ENCODE results near the gene PNCK.
"Not testable (repeated sequence)": the region's sequence is repeated elsewhere in the genome, so short reads cannot be mapped to it uniquely, and the experiment has no call there.

Gene PNCK

DNA sequence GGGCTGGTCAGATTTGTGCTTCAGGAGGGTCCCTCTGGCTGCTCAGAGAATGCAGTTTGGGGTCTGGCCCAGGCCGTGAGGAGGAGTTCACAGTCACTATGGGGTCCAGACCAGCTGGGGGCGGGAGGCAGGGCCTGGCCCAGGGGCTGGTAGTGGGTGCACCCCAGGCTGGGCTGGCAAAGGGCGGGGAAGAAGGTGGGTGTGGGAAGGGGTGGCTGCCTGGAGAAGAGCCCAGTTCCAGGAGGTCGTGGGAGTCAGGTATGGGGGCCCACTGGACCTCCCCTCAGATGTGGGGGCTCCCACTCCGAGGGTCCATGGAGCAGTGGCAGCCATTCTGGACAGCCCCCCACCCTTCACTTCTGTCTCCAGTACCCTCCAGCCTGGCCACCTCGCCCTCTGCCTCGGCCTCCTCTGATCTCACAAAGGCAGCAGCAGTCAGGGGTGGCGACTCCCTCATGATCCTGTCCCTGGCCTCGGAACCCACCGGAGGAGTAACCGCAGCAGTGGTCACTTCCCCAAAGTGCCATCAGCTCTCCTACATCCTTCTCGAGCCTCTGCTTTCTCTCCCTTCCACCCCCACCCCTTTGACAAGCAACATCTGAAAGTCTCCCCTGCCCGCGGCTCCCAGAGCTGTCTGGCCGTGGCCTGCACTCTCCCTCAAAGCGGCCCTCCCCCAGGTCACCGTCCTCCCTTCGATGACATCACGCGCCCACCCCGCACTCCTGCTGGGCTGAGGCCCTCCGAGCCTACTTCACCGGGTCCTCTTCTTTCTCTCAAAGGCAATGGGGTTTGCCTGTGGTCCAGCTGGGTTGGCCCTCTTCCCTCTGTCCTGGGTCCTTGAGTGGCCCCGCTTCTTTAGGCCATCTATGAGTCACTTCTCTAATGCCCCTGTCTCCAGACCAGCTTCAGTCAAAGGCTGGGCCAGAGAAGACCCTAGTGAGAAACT lies 12.4 kb upstream of the PNCK start:
- DNase-seq, result no peak

DNA sequence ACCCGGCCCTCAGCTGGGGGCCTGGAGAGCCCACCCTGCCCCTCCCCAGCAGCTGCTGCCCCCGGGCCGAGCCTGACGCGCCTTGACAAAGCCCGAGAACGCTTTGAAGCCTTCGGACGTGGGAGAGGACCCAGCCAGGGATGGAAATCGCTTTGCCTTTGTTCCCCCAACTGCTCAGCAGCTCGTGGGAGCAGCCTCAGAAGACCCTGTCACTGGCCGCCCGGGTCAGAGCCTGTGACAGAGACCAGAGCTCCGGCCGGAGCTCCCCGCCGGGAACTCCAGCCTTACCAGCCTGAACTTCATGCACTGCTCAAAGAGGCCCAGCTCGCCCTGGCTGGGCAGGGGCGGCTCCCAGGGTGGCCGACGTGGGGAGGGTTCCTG lies 11.5 kb upstream of the PNCK start:
- DNase-seq, result no peak

DNA sequence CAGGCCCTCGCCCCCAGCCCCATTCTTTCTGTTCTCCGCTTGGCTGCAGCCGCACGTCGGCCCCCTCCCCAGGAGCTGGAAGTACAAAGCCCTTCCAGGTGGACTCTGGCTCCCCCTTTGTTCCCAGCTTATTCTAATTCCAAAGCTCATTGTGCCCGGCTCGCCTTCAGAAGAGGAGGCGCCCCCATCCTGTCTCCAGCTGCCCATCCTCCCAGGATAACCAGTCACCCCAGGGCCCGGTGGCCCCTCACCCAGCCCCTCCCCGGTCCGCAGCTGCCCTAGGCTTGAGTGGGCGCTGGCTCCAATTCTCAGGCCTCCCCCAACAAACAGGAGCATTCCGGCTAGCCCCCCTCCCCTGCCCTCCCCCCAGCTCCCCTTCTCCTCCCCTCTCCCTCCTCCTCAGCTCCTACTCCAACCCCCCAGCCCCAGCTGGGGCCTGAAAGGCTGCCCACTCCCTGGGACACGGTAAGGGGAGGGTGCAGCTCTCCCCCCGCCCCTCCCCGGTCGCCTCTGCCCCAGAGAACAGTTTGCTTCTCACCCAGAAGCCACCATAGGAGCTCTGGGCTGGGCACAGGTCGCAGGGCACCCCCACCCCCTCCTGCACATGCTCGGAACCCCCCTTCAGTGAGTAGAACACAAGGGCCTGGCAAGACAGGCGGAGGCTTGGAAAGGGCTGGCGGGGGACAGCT lies 11.0 kb upstream of the PNCK start:
- no peak for DNase-seq

DNA sequence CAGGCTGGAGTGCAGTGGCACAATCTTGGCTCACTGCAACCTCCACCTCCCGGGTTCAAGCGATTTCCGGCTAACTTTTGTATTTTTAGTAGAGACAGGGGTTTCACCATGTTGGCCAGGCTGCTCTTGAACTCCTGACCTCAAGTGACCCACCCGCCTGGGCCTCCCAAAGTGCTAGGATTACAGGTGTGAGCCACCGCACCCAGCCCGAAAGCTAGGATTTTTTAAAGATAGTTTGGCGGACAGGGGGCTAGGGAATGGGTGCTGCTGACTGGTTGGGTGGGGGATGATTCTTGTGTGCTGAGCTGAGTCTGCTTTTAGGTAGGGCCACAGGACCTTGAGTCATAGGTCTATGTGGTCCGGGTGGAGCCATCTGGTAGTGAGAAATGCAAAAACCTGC lies 9.9 kb upstream of the PNCK start:
- not testable (repeated sequence) for DNase-seq

DNA sequence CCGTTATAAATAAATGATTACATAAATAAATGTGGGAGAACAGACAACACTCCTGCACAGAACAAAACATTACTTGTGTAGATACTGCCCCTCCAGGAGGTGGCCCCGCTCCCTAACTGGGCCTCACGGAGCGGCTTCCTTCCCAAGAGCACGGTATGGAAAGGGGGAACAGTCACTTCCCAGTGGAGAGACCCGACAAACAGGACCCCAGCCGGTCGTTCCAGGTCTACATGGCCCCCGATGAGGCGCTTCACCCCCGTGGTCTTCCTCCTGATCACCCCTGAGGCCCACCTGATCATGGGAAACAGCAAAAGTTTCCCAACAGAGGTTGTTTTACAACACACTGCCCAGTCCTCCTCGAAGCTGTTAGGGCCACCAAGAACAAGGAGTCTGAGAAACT lies 7.6 kb upstream of the PNCK start:
- no peak for DNase-seq

DNA sequence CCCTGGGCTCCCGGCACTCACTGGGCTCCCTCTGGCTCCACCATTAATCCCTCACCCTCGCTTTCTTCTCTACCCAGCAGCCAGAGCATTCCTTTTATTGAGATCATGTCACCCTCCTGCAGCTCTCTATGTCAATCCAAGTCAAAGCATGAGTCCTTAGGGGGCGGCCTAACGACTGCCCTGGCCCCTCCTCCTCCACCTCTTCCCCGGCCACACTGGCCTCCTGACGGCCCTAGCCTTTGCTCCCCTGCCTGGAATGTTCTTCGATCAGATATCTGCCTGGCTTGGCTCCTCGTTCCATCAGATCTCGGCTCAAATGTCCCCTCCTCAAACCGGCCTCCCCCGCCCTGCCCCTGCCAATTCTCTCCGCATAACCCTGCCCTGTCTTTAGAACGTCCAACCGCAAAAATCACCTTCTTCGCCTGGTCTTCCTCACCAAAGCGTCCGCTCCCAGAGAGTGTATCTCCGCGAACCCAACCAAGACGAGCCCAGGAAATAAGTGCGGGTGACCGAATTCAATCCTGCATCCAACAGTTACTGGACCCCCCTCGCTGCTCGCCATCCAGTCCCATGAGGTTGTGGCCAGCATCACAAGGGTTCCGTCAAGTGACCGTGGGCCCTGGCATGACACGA lies 722 bp upstream of the PNCK start:
- no peak for DNase-seq

DNA sequence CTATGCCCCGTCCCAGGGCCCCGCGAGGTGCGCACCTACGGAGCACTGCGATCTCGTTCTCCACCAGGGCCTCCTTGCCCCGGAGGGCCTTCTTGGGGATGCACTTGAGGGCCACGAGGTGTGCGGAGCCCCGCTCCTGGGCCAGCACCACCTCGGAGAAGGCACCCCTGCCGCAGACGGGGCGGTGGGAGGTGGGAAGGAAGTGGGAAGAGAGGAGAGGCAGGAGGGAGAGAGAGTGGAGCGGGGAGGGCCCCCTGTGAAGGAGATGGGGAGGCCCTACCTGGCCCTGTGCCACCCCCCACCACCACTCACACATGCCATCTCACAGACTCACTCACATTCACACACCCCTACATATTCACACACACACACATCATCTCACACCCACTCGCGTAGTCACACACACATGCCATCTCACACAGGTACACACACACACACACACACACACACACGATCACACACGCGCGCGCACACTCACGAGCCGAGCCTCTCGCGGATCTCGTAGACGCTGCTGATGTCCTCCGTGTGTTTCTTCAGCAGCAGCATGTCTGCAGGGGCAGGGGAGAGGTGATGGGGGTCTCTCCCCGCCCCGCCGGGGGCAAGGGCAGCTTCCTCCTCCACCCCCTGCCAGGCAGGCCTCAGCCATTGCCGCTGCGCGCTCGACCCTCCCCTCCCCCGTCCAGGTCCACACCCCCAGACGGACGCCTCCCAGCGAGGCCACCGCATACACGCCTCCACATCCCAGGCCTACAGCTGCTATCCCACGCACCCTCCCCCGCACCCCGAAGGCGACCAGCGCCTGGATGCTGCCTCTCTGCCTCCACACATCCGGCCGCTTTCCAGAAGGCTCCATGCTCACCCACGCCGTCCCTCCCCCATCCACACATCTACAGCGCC lies 834 bp downstream of the PNCK start:
- no peak for DNase-seq

DNA sequence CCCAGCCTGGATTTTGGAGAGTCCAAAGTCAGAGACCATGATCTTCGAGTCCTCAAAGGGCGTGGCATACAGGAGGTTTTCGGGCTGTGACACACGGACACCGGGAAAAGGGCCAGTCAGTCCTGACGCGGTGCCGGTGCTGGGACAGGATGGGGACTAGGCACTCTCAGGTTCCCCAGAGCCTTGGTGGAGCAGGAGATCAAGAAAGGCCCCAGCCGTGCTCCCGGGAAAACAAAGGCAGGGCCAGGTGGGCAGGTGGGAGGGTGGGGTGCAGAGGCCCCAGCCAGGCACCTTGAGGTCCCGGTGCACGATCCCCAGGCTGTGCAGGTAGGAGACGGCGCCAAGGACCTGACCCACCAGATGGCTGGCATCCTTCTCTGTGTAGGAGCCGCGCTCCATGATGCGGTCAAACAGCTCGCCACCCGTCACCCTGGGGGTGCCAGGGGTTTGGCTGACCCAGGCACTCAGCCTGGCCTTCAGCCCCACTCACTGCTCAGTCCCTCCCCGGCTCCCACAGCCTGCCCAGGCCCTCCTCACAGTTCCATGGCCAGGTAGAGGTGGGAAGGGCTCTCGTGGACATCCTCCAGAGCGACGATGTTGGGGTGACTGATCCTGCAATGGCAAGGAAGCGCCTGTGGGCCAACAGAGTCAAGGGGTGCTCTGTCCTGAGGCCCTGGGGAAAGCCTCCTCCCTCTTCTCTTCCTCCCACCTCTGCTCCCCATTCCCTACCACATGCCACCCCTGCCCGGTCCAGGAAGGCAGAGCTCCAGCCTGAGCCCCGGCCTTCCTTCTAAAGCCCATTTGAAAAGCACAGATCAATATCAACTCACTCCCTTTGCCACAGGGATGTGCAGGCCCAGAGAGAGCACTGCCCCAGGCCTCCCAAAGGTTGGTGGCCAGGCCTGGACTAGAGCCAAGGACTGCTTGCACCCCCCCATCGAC lies 1.8 kb downstream of the PNCK start:
- no peak for DNase-seq

DNA sequence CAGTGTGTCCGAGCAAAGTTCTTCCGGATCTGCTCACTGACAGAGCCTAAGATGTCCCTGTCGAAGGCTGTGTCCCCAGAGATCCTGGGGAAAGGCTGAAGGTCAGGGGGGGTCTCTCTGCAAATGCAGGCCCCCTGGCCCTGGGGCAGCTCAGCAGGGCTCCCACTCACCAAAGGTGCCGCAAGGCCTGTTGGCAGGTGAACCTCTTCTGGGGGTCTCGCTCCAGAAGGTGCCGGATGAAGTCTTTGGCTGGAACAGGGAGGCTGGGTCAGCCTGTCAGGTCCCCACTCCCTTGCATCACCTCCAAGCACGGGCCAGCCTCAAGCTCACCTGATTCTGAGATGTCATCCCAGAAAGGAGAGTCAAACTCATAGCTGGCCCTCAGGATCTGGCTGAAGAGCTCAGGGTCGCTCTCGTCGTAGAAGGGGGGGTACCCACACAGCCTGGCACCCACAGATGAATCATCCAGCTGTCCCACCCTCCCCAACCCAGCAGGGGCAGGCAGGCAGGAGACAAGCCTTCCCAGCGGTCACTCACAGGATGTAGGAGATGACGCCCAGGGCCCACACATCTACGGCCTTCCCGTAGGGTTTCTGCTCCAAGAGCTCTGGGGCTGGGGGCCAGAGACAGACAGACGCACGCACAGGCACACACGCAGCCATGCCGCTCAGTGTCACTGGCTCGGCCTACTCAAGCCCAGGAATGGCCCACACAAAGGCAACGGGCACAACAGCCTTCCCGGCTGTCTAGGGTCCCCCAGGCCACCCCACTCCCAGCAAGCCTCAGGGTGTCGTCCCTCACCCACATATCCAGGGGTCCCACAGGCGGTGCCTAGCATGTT lies 2.6 kb downstream of the PNCK start:
- DNase-seq, result no peak

DNA sequence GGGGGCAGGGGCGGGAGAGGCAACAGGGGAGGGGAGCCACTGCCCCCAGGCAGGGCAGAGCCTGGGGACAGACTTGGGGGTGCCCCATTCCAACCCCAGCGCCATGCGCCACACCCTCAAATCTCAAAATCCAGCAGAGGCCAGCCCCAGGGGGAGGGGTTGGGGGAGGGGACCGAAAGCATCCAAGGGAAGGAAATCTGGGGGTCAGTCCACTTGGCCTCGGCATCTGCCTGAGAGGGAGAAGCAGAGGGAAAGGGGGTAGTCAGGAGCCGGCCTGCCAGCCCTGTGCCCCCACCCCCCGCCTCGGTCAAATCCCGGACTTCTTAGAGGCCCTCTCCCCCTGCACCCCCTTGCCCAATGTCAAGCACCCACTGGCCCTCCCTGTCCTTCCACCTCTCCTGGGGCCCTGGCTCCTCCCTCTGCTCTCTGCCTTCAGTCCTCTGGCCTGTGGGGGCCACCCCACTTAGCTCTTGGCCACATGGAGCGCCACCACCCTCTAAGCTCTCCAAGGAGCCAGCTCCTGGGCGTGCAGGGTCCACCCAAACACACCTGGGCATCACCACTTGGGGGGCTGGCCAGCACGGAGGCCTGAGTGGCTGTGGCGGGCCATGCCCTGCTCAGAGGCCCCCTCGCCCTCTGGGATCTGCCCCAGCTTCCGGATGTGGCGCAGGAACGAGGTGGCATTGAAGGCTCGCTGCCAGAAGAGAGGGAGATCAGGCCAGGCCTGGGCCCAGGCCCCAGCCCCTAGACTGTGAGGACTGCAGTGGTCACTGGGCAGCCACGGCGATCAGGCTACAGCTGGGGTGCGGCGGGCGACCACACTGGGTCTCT lies 3.5 kb downstream of the PNCK start:
- no peak for DNase-seq

DNA sequence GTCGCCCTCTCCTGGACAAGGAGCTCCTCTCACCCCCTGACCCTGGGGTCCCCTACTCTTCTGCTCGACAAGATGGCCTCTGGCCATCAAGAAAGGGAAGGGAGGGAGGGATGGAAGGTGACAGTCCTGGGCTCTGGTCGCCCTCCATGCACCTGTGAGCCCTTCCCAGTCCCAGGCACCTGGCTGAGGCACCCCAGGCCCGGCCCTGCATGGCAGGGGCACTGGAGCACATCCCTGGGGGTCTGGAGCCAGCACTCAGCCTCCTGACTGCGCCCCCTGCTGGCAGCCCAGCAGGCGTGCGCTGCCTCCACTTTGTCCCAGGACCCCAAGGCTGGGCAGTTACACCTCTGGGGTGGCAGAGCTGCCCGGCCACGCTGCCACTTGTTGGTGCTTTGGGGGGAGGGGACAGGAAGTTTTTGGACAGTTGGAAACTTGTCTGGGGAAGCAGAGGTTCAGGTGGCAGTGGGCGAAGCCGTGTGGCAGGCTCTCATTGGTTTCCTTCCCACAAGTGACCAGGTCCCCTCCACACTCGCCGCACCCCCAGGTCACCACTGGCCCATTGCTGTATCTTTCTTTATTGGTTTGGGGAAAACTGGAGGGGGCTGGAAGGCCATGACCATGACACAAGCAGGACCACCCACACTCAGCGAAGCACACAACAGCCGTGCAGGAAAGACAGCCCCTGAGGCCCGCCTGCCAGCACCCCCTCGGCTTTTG lies 4.3 kb downstream of the PNCK start:
- DNase-seq, result no peak

DNA sequence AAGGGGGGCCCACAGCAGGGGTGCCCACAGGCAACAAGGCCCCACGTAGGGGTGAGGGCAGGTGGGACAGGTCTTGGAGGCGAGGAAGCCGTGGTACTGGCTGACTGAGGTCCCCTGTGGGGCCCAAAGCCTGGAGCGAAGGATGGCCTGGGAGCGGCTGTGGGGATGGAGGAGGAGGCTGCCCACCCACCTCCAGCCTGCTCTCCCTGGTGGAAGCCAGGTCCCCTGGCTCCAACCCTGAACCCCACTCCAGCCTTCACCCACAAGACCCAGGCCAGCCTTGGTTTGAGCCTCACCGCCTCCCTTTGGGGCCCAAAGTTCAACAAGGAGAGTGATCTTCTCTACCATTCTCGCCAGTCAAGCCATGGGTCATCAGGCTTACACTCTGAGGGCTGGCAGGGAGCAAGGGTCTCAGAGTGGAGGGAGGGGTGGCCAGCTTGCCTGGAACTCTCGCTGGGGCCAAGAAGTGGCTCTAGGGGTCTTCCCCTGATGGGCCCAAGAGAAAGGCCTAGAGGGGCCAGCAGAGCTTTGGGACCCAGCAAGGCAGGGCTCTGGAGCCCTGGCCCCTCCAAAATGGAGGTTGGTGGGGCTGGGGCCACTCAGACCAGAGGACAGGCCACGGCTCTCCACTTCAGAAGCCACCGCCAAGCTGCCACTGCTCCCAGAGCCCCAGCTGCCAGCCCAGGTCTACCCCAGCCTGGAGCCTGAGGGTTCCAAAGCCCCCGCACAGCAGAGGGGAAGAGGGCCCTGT lies 5.0 kb downstream of the PNCK start:
- DNase-seq, result no peak

DNA sequence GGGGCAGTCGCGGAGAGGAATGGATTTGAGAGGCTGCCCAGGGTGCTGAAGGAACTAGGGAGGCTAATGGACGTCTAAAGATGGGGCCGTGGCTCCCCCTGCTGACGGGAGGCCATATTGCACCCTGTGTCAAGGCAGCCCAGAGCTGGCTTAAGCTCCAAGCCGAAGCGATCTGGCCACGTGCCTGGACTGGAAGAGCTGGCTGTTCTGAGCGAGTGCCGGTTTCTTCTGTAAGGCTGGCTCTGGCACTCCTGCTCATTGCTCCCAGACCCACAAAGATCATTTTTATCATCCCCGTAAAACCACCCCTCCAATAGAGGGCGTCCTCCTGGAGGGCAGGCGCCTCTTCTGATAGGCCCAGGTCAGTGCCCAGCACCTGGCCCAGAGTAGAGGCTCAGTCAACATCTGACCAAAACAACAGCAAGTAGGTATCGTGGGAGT lies 5.6 kb downstream of the PNCK start:
- peak; percentile 71 for DNase-seq

DNA sequence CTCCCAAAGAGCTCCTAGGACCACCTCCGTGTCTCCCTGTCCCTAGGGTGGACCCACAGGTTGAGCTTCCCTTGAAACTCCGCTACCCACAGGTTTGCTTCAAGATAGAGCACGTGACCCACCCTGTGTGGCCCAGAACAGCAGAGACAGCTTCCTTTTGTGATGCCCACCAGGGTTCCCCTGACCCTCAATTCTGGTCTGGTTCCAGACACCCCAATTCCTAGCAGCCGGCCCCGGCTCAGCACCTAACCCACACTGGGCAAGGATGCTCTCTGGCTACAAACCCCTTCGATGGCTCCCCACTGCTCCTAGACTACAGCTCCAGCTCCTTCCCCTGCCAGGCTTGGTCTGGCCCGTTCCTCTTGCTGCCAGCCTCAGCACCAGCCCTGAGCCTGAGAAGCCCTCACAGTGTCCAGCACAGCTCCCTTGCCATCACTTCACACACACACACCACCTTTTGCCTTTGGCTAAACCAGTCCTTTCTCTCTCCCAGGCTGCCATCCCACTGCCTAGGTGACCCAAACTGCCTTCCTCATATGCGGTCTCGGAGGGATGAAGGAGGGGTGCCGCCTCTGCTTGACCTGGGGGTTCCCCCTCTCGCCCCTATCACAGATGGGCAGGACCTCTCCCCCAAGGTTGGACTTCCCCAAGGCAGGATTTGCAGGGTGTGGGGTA lies 6.2 kb downstream of the PNCK start:
- DNase-seq, result no peak

DNA sequence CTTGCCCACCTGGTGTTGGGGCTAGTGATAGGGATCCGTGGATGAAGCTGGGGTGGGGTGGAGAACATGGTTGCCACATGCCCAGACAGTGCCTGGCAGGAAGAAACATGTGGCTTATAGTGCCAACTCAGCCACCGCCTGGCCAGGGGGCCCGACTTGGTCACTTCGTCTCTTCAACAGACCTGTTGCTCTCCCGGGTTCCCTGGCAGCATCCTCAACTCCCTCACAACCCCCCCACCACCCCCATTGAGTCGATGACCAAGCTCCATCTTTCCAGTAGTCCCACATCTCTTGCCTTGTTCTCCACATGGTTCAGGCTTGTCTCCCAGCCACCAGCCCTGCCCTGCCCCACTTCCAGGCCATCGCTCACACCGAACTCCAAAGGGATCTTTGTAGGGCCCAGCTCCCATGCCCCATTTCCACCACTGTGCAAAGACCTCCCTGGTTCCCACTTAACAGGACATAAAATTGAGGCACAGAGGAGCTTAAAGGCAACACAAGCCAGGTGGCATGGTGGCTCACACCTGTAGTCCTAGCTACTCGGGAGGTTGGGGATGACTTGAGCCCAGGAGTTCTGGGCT lies 7.8 kb downstream of the PNCK start:
- no peak for DNase-seq

DNA sequence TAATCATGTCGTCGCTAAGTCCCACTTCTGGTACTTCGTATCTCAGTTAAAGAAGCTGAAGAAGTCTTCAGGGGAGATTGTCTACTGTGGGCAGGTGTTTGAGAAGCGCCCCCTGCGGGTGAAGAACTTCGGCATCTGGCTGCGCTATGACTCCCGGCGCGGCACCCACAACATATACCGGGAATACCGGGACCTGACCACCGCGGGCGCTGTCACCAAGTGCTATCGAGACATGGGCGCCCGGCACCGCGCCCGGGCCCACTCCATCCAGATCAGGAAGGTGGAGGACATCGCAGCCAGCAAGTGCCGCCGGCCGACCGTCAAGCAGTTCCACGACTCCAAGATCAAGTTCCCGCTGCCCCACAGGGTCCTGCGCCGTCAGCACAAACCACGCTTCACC lies 11.3 kb downstream of the PNCK start:
- DNase-seq, result peak; percentile 53

DNA sequence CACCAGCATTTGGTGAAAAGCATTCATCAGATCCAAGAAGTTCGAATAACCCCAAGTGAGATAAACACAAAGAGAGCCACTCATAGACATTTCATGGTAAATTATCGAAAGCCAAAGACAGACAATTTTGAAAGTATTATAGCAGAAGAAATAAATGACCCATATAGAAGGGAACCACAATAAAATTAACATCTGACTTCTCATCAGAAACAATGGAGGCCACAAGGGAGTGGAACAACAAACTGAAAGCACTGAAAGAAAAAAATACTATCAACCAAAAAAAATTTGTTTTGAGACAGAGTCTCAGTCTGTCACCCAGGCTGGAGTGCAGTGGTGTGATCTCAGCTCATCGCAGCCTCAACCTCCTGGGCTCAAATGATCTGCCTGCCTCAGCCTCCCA lies 14.3 kb downstream of the PNCK start:
- DNase-seq, result no peak

Data from activated T-cell treated with anti-CD3 and anti-CD28 coated beads for 4 hours (primary cell).